ENCODE measurements around the gene STK32C. TPM values are rescaled to one million over a fixed set of nuclear protein-coding genes. Genes with fewer than 3 reads are reported as not detected.
"Not testable (repeated sequence)": the region's sequence is repeated elsewhere in the genome, so short reads cannot be mapped to it uniquely, and the experiment has no call there.

STK32C gene
- total and polyA plus RNA-seq, 2 donors from 2014 or later: 11.6 to 14.4 TPM

- Histone ChIP-seq H3K27me3 (ENCODE audit: control insufficient read depth, insufficient read depth, low read length) (no peaks in the 10 kb centered on the region), H3K27ac (ENCODE audit: low read depth in 2 of 2, low read length in 2 of 2) (no peak overlapping the region), H3K36me3 (ENCODE audit: control insufficient read depth in 2 of 3, insufficient read depth in 3 of 3, low read length in 3 of 3) (no peaks in the 10 kb centered on the region), H3K9me3 (ENCODE audit: control insufficient read depth in 2 of 3, insufficient read depth in 1 of 3, low read length in 3 of 3) (no peaks in the 10 kb centered on the region), H3K4me1 (ENCODE audit: control insufficient read depth in 2 of 3, insufficient read depth in 2 of 3, low read depth in 1 of 3, low read length in 3 of 3) (peaks cover 0 to 4% (median 0%) of the 10 kb centered on the region in 3 donors), H3K4me3 (ENCODE audit: low read length in 3 of 3) (no peak overlapping the region), H3K9ac (ENCODE audit: low read length in 3 of 3) (no peak overlapping the region)
- intact Hi-C loops (cut with DNase I): no loop called here
- TF ChIP-seq, protein P1, sequence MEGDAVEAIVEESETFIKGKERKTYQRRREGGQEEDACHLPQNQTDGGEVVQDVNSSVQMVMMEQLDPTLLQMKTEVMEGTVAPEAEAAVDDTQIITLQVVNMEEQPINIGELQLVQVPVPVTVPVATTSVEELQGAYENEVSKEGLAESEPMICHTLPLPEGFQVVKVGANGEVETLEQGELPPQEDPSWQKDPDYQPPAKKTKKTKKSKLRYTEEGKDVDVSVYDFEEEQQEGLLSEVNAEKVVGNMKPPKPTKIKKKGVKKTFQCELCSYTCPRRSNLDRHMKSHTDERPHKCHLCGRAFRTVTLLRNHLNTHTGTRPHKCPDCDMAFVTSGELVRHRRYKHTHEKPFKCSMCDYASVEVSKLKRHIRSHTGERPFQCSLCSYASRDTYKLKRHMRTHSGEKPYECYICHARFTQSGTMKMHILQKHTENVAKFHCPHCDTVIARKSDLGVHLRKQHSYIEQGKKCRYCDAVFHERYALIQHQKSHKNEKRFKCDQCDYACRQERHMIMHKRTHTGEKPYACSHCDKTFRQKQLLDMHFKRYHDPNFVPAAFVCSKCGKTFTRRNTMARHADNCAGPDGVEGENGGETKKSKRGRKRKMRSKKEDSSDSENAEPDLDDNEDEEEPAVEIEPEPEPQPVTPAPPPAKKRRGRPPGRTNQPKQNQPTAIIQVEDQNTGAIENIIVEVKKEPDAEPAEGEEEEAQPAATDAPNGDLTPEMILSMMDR (IDR thresholded peaks at IDR 0.05; ENCODE audit: borderline replicate concordance, extremely low read depth, insufficient read depth): no peak
- FAIRE-seq: no peak
- DNase-seq: peak in 3 of 5 donors; percentile 35 to 49 (median 43)
These were observed 10.2 kb downstream of the STK32C start for GRCh38 chr10:132297526-132297925.

DNA sequence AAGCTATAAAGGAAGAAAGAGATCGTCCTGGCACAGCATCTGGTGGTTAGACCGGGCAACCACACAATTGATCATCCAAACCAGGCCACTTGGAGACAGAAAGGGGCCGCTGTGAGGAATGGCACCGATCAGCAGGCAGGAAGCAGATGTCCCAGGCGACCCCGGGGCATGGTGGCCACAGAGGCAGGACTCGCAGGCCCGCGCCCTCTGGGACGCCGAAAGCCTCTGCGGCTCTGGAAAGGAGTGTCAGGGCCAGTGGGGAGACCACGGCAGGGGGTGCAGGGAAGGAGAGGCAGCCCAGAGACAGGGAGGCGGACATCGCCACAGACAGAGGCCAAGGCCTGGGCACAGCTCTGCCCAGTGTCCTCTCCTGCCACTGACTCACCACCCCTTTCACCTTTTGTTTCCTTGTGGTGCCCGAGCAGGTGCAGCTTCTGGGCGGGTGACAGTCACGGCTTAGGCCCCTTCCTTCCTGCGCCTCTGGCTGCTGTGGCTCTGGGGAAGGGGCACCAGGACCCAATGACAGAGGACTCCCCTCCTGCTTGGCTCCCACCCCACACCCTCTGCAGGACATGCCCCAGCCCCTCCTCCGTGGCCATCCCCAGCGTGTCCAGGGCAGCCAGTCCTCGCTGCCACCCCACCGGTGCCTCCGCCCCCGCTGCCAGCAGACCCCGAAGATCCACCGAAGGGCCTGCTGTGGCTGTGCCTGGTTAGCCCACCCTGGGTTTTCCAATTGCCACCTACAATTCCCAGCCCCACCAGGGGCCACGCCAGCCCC is 10.9 kb downstream of the STK32C start:
- Histone ChIP-seq H3K4me1 (ENCODE audit: control insufficient read depth in 2 of 3, insufficient read depth in 2 of 3, low read depth in 1 of 3, low read length in 3 of 3) (peaks cover 0 to 4% (median 0%) of the 10 kb centered on the region in 3 donors), H3K4me3 (ENCODE audit: low read length in 3 of 3) (no peak overlapping the region), H3K9ac (ENCODE audit: low read length in 3 of 3) (no peak overlapping the region), H3K9me3 (ENCODE audit: control insufficient read depth in 2 of 3, insufficient read depth in 1 of 3, low read length in 3 of 3) (no peaks in the 10 kb centered on the region), H3K27ac (ENCODE audit: low read depth in 2 of 2, low read length in 2 of 2) (no peak overlapping the region), H3K36me3 (ENCODE audit: control insufficient read depth in 2 of 3, insufficient read depth in 3 of 3, low read length in 3 of 3) (no peaks in the 10 kb centered on the region), H3K27me3 (ENCODE audit: control insufficient read depth, insufficient read depth, low read length) (no peaks in the 10 kb centered on the region)
- intact Hi-C loops (cut with DNase I): no loop called here
- DNase-seq (peak in 2 of 5 donors; percentile 41 to 56), FAIRE-seq (no peak)
- TF ChIP-seq, protein P1 (IDR thresholded peaks at IDR 0.05; ENCODE audit: borderline replicate concordance, extremely low read depth, insufficient read depth): no peak

- H3K4me1 ChIP-seq (ENCODE audit: control insufficient read depth in 2 of 3, insufficient read depth in 2 of 3, low read depth in 1 of 3, low read length in 3 of 3); H3K27me3 ChIP-seq (ENCODE audit: control insufficient read depth, insufficient read depth, low read length); H3K4me3 ChIP-seq (ENCODE audit: low read length in 3 of 3); intact Hi-C loops (cut with DNase I); H3K27ac ChIP-seq (ENCODE audit: low read depth in 2 of 2, low read length in 2 of 2); H3K9ac ChIP-seq (ENCODE audit: low read length in 3 of 3); H3K9me3 ChIP-seq (ENCODE audit: control insufficient read depth in 2 of 3, insufficient read depth in 1 of 3, low read length in 3 of 3); FAIRE-seq; H3K36me3 ChIP-seq (ENCODE audit: control insufficient read depth in 2 of 3, insufficient read depth in 3 of 3, low read length in 3 of 3): not testable (repeated sequence)
- peak in 1 of 5 donors; percentile 48 for DNase-seq
These were observed 12.3 kb downstream of the STK32C start for GRCh38 chr10:132295481-132295880.

- H3K4me3 ChIP-seq (ENCODE audit: low read length in 3 of 3): no peak overlapping the region
- peaks cover 0 to 4% (median 0%) of the 10 kb centered on the region in 3 donors for H3K4me1 ChIP-seq (ENCODE audit: control insufficient read depth in 2 of 3, insufficient read depth in 2 of 3, low read depth in 1 of 3, low read length in 3 of 3)
- H3K9me3 ChIP-seq (ENCODE audit: control insufficient read depth in 2 of 3, insufficient read depth in 1 of 3, low read length in 3 of 3): no peaks in the 10 kb centered on the region
- DNase-seq: peak in 3 of 5 donors; percentile 26 to 46 (median 32)
- H3K36me3 ChIP-seq (ENCODE audit: control insufficient read depth in 2 of 3, insufficient read depth in 3 of 3, low read length in 3 of 3): no peaks in the 10 kb centered on the region
- no peak overlapping the region for H3K27ac ChIP-seq (ENCODE audit: low read depth in 2 of 2, low read length in 2 of 2)
- no peaks in the 10 kb centered on the region for H3K27me3 ChIP-seq (ENCODE audit: control insufficient read depth, insufficient read depth, low read length)
- no peak overlapping the region for H3K9ac ChIP-seq (ENCODE audit: low read length in 3 of 3)
- FAIRE-seq: no peak
- intact Hi-C loops (cut with DNase I): no loop called here
- TF ChIP-seq, protein P1 (IDR thresholded peaks at IDR 0.05; ENCODE audit: borderline replicate concordance, extremely low read depth, insufficient read depth): no peak
These were observed 13.0 kb downstream of the STK32C start for GRCh38 chr10:132294561-132295318.
